RWPE2 (cell line): Measurements from ENCODE around the gene POLD3.

Source experiments
- ATAC-seq: fragments of 200-7000 bp; cut with Tn5 transposase; 3 replicates; pipeline ENCODE4 v1.9.1; 2021; ENCODE audit warnings: low read depth
- DNase-seq: peaks from one replicate; pipeline ENCODE4 v3.0.0-alpha.2; 2020; ENCODE audit warnings: low spot score
- H3K27ac ChIP-seq: fragments of 450-650 bp; 2 replicates; pipeline ENCODE4 v1.5.1; 2017; ENCODE audit warnings: mild to moderate bottlenecking; ENCODE audit not compliant: poor library complexity, severe bottlenecking
- H3K27me3 ChIP-seq: fragments of 250-450 bp; sonication (Bioruptor Pico); 2 replicates; pipeline ENCODE4 v1.5.1; 2021; ENCODE audit warnings: mild to moderate bottlenecking, moderate library complexity; ENCODE audit not compliant: insufficient read depth, poor library complexity, severe bottlenecking
- H3K36me3 ChIP-seq: fragments of 250-450 bp; sonication (Bioruptor Pico); 2 replicates; pipeline ENCODE4 v1.5.1; 2020; ENCODE audit warnings: low read depth, mild to moderate bottlenecking, moderate library complexity
- H3K4me1 ChIP-seq: fragments of 250-450 bp; sonication (Bioruptor Pico); 2 replicates; pipeline ENCODE4 v1.5.1; 2021; ENCODE audit warnings: mild to moderate bottlenecking, moderate library complexity; ENCODE audit not compliant: insufficient read depth, poor library complexity, severe bottlenecking
- H3K4me3 ChIP-seq: fragments of 250-450 bp; sonication (Bioruptor Pico); 2 replicates; pipeline ENCODE4 v1.5.1; 2021; ENCODE audit warnings: mild to moderate bottlenecking, moderate library complexity; ENCODE audit not compliant: severe bottlenecking
- H3K9me3 ChIP-seq: fragments of 250-450 bp; sonication (Bioruptor Pico); 2 replicates; pipeline ENCODE4 v1.5.1; 2021; ENCODE audit warnings: mild to moderate bottlenecking, moderate library complexity; ENCODE audit not compliant: severe bottlenecking
- CTCF ChIP-seq: fragments of 450-650 bp; IDR thresholded peaks from one replicate; pipeline ENCODE4 v1.5.1; 2017; ENCODE audit warnings: mild to moderate bottlenecking, moderate library complexity; ENCODE audit not compliant: poor library complexity, severe bottlenecking

The POLD3 gene

GRCh38 chr11:74683941-74684481 lies 91.6 kb downstream of the POLD3 start:
- no peaks in the 10 kb centered on the region for H3K9me3 ChIP-seq
- no peaks in the 10 kb centered on the region for H3K27me3 ChIP-seq
- no peak overlapping the region for H3K27ac ChIP-seq
- ATAC-seq: no peak
- no peak overlapping the region for H3K4me3 ChIP-seq
- no peak for TF ChIP-seq CTCF
- DNase-seq: peak; percentile 25
- H3K36me3 ChIP-seq: no peaks in the 10 kb centered on the region
- H3K4me1 ChIP-seq: no peaks in the 10 kb centered on the region

GRCh38 chr11:74684661-74685060 lies 92.3 kb downstream of the POLD3 start:
- H3K36me3 ChIP-seq: no peaks in the 10 kb centered on the region
- no peak for TF ChIP-seq CTCF
- H3K27me3 ChIP-seq: no peaks in the 10 kb centered on the region
- no peak overlapping the region for H3K27ac ChIP-seq
- ATAC-seq (no peak), DNase-seq (peak; percentile 2)
- no peaks in the 10 kb centered on the region for H3K9me3 ChIP-seq
- no peak overlapping the region for H3K4me3 ChIP-seq
- no peaks in the 10 kb centered on the region for H3K4me1 ChIP-seq

- Histone ChIP-seq H3K36me3 (no peaks in the 10 kb centered on the region), H3K27me3 (no peaks in the 10 kb centered on the region), H3K9me3 (no peaks in the 10 kb centered on the region), H3K4me1 (no peaks in the 10 kb centered on the region), H3K4me3 (no peak overlapping the region), H3K27ac (no peak overlapping the region)
- DNase-seq (no peak), ATAC-seq (no peak)
- no peak for TF ChIP-seq CTCF
Measured at GRCh38 chr11:74685338-74685737, 93.0 kb downstream of the POLD3 start.

- no peak for TF ChIP-seq CTCF
- Histone ChIP-seq H3K4me1 (no peaks in the 10 kb centered on the region), H3K4me3 (no peak overlapping the region), H3K27me3 (no peaks in the 10 kb centered on the region), H3K36me3 (no peaks in the 10 kb centered on the region), H3K9me3 (no peaks in the 10 kb centered on the region), H3K27ac (no peak overlapping the region)
- ATAC-seq: no peak
- peak; percentile 9 for DNase-seq
Measured at GRCh38 chr11:74685905-74686304, 93.5 kb downstream of the POLD3 start.

GRCh38 chr11:74686792-74687191 lies 94.4 kb downstream of the POLD3 start:
- no peaks in the 10 kb centered on the region for H3K27me3 ChIP-seq
- no peak for TF ChIP-seq CTCF
- H3K36me3 ChIP-seq: no peaks in the 10 kb centered on the region
- H3K4me1 ChIP-seq: no peaks in the 10 kb centered on the region
- no peak overlapping the region for H3K27ac ChIP-seq
- DNase-seq: no peak
- ATAC-seq: no peak; the same call in 2 of the 3 replicates
- H3K9me3 ChIP-seq: no peaks in the 10 kb centered on the region
- H3K4me3 ChIP-seq: no peak overlapping the region
